Parathyroid adenoma (tissue), 2 donors: ENCODE measurements around the gene SRSF9.
"Not testable (repeated sequence)": the region's sequence is repeated elsewhere in the genome, so short reads cannot be mapped to it uniquely, and the experiment has no call there.

ENCODE experiments used
- H2AFZ ChIP-seq: fragments of 300-600 bp; sonication (generic); one replicate; pipeline ENCODE4 v1.7.0; 2017; ENCODE audit warnings: antibody characterized with exemption, mild to moderate bottlenecking
- H3K27ac ChIP-seq: fragments of 300-600 bp; sonication (generic); one replicate; pipeline ENCODE4 v1.7.0; 2017
- H3K27me3 ChIP-seq: fragments of 300-600 bp; sonication (generic); one replicate; pipeline ENCODE4 v1.7.0; 2017; ENCODE audit warnings: low read length; ENCODE audit not compliant: control insufficient read depth, insufficient read depth
- H3K36me3 ChIP-seq: fragments of 300-600 bp; sonication (generic); one replicate; pipeline ENCODE4 v1.7.0; 2017; ENCODE audit warnings: low read length; ENCODE audit not compliant: control insufficient read depth, insufficient read depth
- H3K4me1 ChIP-seq: fragments of 300-600 bp; sonication (generic); one replicate; pipeline ENCODE4 v1.7.0; 2017; ENCODE audit warnings: control low read depth
- H3K4me2 ChIP-seq: fragments of 300-600 bp; sonication (generic); one replicate; pipeline ENCODE4 v1.7.0; 2017; ENCODE audit warnings: low read length
- H3K4me3 ChIP-seq: fragments of 300-600 bp; sonication (generic); one replicate; pipeline ENCODE4 v1.7.0; 2017; ENCODE audit warnings: low read depth, low read length
- H3K79me2 ChIP-seq: fragments of 300-600 bp; sonication (generic); one replicate; pipeline ENCODE4 v1.7.0; 2017; ENCODE audit warnings: control low read depth
- H3K9ac ChIP-seq: fragments of 300-600 bp; sonication (generic); one replicate; pipeline ENCODE4 v1.7.0; 2017; ENCODE audit warnings: mild to moderate bottlenecking
- H3K9me3 ChIP-seq: fragments of 300-600 bp; sonication (generic); one replicate; pipeline ENCODE4 v1.7.0; 2017; ENCODE audit warnings: low read length; ENCODE audit not compliant: control insufficient read depth
- TF ChIP-seq, protein P1 (sequence below): fragments of 300-600 bp; sonication (generic); IDR thresholded peaks from one replicate; pipeline ENCODE4 v1.7.0; 2017; ENCODE audit warnings: antibody characterized with exemption, mild to moderate bottlenecking
- donor health status: primary hyperparathyroidism.

SRSF9 gene

GRCh38 chr12:120490325-120490724 lies 20.8 kb upstream of the SRSF9 start:
- Histone ChIP-seq H3K4me1 (no peaks in the 10 kb centered on the region), H3K27me3 (no peaks in the 10 kb centered on the region), H2AFZ (no peak overlapping the region), H3K4me3 (no peak overlapping the region), H3K27ac (no peak overlapping the region), H3K79me2 (no peaks in the 10 kb centered on the region), H3K36me3 (no peaks in the 10 kb centered on the region), H3K4me2 (no peak overlapping the region), H3K9me3 (no peaks in the 10 kb centered on the region), H3K9ac (no peak overlapping the region)
- TF ChIP-seq, protein P1, sequence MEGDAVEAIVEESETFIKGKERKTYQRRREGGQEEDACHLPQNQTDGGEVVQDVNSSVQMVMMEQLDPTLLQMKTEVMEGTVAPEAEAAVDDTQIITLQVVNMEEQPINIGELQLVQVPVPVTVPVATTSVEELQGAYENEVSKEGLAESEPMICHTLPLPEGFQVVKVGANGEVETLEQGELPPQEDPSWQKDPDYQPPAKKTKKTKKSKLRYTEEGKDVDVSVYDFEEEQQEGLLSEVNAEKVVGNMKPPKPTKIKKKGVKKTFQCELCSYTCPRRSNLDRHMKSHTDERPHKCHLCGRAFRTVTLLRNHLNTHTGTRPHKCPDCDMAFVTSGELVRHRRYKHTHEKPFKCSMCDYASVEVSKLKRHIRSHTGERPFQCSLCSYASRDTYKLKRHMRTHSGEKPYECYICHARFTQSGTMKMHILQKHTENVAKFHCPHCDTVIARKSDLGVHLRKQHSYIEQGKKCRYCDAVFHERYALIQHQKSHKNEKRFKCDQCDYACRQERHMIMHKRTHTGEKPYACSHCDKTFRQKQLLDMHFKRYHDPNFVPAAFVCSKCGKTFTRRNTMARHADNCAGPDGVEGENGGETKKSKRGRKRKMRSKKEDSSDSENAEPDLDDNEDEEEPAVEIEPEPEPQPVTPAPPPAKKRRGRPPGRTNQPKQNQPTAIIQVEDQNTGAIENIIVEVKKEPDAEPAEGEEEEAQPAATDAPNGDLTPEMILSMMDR, result no peak

DNA sequence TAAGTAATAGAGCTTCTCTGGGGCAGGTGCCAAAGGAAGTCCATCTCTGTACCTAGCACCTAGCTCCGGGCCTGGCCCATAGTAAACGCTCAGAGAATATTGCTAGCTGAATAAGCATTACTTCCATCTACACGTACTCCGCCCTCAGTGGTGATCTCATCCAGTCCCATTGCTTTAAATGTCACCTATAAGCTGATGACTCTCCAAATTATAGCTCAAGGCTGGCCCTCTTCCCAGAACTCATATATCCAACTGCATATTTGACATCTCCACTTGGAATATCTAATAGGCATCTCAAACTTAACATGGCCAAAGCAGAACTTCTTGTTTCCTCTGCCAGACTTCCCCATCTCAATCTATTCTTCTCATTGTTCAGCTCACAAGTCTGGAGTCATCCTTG lies 19.5 kb upstream of the SRSF9 start:
- TF ChIP-seq, protein P1, result no peak
- H3K9me3 ChIP-seq, result no peaks in the 10 kb centered on the region
- H3K79me2 ChIP-seq, result no peaks in the 10 kb centered on the region
- no peak overlapping the region for H2AFZ ChIP-seq
- no peak overlapping the region for H3K9ac ChIP-seq
- H3K27ac ChIP-seq, result no peak overlapping the region
- H3K27me3 ChIP-seq, result no peaks in the 10 kb centered on the region
- no peaks in the 10 kb centered on the region for H3K4me1 ChIP-seq
- H3K4me2 ChIP-seq, result no peak overlapping the region
- H3K36me3 ChIP-seq, result no peaks in the 10 kb centered on the region
- no peak overlapping the region for H3K4me3 ChIP-seq

DNA sequence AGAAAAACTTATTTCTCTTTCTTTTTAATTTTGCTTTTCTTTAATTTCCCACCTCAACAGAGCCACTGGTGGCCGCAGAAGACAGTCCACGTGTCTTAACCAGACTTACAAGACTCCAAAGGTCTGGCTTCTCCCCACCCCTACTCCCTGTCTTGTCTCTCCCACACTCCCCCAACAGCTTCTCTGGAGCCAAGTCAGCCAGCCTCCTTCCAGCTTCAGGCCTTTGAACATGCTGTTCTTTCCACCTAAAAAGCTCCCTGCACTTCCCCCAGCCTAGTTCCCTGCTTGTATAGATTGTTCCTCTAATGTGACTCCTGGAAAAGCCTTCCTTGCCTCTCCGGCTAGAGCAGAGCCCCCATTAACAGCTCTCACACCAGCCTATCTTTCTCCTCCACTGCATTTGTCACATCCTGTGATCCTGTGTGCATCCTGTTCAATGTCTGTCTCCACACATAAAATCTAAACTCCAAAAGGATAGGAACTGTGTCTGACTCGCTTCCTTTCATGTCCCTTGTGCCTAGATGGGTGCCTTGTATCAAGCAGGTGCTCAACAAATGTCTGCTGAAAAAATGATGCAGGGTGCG lies 18.6 kb upstream of the SRSF9 start:
- Histone ChIP-seq H3K4me1 (no peaks in the 10 kb centered on the region), H3K27me3 (no peaks in the 10 kb centered on the region), H3K4me2 (no peak overlapping the region), H3K27ac (no peak overlapping the region), H3K4me3 (no peak overlapping the region), H3K36me3 (no peaks in the 10 kb centered on the region), H3K9ac (no peak overlapping the region), H3K79me2 (no peaks in the 10 kb centered on the region), H3K9me3 (no peaks in the 10 kb centered on the region), H2AFZ (no peak overlapping the region)
- TF ChIP-seq, protein P1, result no peak

GRCh38 chr12:120487552-120487951 lies 18.0 kb upstream of the SRSF9 start:
- H3K4me3 ChIP-seq, H3K79me2 ChIP-seq, H2AFZ ChIP-seq, H3K27me3 ChIP-seq, H3K4me1 ChIP-seq, H3K9ac ChIP-seq, H3K36me3 ChIP-seq, H3K27ac ChIP-seq, H3K9me3 ChIP-seq, H3K4me2 ChIP-seq: not testable (repeated sequence)

DNA sequence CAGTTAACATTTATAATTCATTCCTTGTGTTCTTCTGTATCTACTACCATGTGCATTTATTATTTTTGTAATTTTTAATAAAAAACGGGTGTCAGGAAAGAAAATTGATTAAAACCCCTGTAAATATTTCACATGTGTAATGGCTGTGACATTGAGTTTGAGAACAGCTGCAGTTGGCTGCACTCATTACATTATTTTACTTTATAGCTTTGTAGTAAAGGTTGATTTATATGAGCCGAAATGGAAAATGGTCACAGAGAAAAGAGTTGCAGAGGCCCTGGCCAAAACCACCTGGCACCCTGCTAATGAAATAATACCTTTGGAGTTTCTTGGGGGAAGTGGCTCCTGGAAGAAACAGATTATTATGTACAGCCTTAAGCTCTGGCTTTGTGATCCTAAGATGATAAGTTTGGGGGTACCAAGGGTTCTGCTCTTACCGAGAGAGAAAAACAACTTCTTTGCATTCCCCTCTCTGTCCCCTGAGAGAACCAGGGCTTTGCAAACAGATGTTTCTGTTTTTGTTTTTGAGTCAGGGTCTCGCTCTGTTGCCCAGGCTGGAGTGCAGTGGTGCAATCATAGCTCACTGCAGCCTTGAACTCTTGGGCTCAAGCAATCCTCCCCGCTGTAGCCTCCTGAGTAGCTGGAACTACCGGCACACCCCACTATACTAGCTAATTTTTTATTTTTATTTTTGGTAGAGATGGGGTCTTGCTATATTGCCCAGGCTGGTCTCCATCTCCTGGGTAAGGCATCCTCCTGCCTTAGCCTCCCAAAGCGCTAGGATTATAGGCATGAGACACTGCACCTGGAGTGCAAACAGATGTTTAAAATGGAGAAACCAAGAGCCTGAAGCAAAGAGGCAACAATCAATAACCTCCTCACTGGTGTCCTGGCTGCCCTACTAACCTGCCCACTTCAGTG lies 16.7 kb upstream of the SRSF9 start:
- no peaks in the 10 kb centered on the region for H3K27me3 ChIP-seq
- no peak overlapping the region for H3K4me2 ChIP-seq
- H3K27ac ChIP-seq, result no peak overlapping the region
- H3K4me1 ChIP-seq, result no peaks in the 10 kb centered on the region
- H3K36me3 ChIP-seq, result no peaks in the 10 kb centered on the region
- H2AFZ ChIP-seq, result no peak overlapping the region
- H3K4me3 ChIP-seq, result no peak overlapping the region
- peaks cover 5% of the 10 kb centered on the region for H3K79me2 ChIP-seq
- H3K9me3 ChIP-seq, result no peaks in the 10 kb centered on the region
- TF ChIP-seq, protein P1, result no peak
- no peak overlapping the region for H3K9ac ChIP-seq
